T1000 (cell line): ENCODE data around the gene GATC.
"Not testable (repeated sequence)": the region's sequence is repeated elsewhere in the genome, so short reads cannot be mapped to it uniquely, and the experiment has no call there.

Experiments used
- DNase-seq: peaks from one replicate; lab custom pipeline; 2025; ENCODE audit warnings: mixed read lengths; lab: John Stamatoyannopoulos, UW

GATC gene

GRCh38 chr12:120437735-120438494 lies 8.3 kb upstream of the GATC start, which contains the start of gene COX6A1:
Gene COX6A1 (plus strand): TSS chr12:120438113. CDS start chr12:120438127, 14 bp downstream.
- DNase-seq = peak; percentile 89

GRCh38 chr12:120438495-120439198 lies 7.6 kb upstream of the GATC start:
- DNase-seq = no peak

- DNase-seq = peak; percentile 5
Observed at GRCh38 chr12:120439646-120440247, 6.5 kb upstream of the GATC start.

- no peak for DNase-seq
Observed at GRCh38 chr12:120444676-120445075, 1.6 kb upstream of the GATC start.

- not testable (repeated sequence) for DNase-seq
Observed at GRCh38 chr12:120446844-120447178, 567 bp downstream of the GATC start.

DNA sequence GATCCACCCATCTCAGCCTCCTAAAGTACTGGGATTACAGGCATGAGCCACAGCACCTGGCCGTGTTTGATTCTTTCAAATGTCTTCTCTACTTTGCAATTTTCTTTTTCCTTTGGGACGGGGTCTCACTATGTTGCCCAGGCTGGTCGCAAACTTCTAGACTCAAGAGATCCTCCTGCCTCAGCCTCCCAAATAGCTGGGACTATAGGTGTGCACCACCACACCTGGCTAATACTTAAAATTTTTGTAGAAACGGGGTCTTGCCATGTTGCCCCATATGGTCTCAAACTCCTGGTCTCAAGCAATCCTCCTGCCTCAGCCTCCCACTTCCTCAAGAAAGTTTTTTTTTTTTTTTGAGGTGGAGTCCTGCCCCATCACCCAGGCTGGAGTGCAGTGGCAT lies 1.7 kb downstream of the GATC start:
- no peak for DNase-seq

GRCh38 chr12:120452524-120452923 lies 6.3 kb downstream of the GATC start:
- not testable (repeated sequence) for DNase-seq

DNA sequence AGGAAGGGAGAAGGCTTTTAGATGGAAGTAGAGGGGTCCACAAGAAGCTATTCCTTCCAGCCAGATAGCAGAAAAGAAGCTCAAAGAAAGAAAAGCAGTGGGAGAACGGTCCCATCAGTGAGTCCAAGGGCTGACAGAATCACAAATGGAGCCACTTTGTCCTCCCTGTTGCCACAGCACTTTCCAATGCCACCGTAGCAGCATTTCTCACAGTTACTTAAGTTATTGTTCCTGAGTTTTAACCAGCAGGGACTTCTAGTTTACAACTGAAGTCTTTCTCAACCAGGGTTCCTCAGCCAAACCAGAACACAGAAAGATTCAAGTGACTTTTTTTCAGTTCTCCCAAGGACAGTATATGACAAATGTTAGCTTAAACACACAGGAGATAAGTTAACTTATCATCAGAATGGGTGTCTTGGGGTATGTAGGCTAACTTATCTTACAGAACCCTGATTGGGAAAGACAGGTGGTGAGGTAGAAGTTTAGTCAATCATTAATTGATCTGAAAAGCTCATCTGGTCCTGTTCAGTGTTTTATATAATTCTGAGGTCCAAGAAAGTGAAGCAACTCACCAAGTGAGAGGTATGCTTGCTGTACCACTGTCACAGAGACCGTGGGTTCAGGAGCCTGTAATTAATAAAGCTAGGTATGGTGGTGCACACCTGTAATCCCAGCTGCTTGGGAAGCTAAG lies 7.0 kb downstream of the GATC start:
- no peak for DNase-seq

DNA sequence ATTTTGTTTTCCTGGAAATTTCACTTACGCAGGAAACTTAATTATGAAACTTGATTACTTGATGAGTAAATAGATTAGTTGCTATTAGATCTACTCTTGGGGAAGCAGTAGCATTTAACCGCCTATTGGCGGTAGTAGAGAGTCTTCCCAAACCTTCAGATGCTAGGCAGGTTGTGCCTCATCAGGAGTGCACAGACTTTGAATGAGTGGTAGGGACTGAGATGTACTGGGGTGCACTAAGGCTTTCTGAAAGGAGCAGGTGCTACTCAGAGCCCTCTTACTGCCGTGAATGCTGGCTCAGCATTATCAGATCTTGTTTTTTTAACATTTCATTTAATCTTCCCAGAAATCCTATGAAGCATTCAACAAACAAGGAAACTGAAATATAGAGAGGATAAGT lies 7.7 kb downstream of the GATC start:
- DNase-seq = no peak

GRCh38 chr12:120455302-120455701 lies 9.1 kb downstream of the GATC start:
- no peak for DNase-seq

DNA sequence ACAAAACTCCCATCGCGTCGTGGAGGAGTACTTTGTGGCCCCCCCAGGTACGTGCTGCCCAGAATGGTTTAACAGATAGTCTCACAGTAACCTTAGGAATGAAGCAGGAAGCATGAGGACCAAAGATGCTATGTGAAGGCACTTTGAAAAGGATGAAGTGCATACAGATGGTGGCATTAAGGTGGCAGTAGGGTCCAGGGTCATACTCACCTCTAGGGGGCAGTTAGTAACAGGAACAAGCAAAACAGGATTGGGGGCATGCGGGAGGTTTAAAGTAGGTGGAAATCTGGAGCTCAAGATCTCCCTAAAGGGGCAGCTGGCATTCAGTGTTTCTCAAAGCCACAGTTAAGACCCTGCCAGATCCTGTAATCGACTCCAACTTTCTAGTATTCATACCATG lies 10.9 kb downstream of the GATC start:
- DNase-seq = no peak

- no peak for DNase-seq
Observed at GRCh38 chr12:120460157-120460556, 13.9 kb downstream of the GATC start.

GRCh38 chr12:120462099-120462640 lies 15.9 kb downstream of the GATC start:
- no peak for DNase-seq

DNA sequence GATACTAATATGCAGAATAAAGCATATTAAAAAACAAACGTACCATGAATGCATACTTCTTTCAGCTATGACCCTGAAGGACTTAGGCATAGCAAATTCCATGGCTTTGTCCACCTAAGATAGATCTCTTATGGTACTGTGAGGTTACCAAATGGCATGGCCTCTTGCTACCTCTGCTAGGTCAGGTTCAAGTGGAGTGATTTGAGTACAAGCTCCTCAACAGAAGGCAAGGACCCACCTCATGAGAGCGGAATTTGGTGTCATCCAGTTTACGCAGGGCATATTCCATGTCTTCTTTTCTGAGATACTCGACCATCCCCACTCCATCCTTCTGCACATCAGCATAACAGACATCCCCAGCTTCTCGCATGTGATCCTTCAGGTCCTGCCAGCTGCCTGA lies 17.5 kb downstream of the GATC start:
- no peak for DNase-seq

GRCh38 chr12:120465756-120466155 lies 19.5 kb downstream of the GATC start:
- no peak for DNase-seq

GRCh38 chr12:120466560-120467315 lies 20.5 kb downstream of the GATC start:
- no peak for DNase-seq

- no peak for DNase-seq
Observed at GRCh38 chr12:120467439-120467838, 21.2 kb downstream of the GATC start.

DNA sequence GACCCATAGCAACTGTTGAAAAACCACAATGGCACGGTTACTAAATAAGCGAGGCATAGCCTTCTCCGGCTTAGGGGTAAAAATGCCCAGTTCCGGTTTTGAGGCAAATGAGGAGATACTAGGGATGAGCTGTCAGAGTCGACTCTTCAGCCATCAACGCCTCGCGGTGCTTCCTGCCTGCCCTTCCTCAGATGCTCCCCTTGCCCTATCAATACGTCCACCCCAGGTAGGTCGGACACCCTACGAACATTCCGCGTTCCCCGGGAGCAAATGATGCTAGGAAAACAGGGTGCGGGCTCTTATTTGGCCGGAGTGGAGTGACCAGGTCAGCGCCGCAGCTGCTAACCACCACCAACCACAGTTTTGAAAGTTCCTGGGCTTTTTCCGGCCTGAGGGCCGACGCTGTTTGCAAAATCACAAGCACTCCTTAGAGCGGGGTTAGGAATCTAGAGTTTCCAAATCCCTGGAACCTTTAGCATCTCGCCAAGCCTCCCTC lies 22.1 kb downstream of the GATC start:
- no peak for DNase-seq

DNA sequence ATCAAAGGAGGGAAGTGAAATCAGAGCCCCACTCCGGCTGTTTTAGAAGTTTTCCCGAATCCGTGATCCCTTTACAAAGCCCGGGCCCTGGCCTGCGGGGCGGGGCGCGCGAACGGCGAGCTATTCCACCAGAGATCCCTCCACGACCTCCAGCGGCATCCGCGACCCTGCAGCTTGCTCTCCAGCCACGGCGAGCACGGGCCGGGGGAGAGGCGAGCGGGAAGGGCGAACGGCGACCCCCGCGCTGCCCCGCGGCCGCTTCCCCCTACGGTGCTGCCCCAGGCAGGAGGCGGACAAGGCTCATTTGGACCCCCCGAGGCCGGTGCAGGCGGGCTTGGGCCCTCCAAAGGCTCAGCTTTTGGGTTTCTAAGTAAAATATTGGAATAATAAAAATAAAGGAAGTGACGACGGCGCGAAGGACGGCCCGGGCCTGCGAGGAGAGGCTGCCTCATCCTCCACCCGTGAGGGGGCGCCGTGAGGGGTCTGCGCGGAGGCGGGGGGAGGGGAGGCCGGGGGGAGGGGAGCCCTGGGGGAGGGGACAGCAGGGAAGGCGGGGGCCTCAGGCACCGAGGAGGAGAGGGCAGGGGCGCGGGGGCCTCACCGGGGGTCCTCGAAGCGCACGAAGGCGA lies 22.7 kb downstream of the GATC start:
- DNase-seq = peak; percentile 31

GRCh38 chr12:120469450-120470149 lies 23.4 kb downstream of the GATC start, which contains the start of gene SRSF9:
Gene SRSF9 (minus strand): TSS chr12:120469748. CDS start chr12:120469609, 139 bp downstream.
- DNase-seq = peak; percentile 94
